HTR-8/SVneo (cell line): ENCODE measurements around the gene HSD11B1.

Experiments
- DNase-seq: peaks from one replicate; pipeline ENCODE4 v3.0.0; 2011; ENCODE audit warnings: low spot score, mixed read lengths; ENCODE audit not compliant: insufficient read length
- FAIRE-seq: peaks from 2 replicates; lab custom pipeline; 2011; peaks lifted over from hg19 to GRCh38; lab: Jason Lieb, UNC

The HSD11B1 gene

DNA sequence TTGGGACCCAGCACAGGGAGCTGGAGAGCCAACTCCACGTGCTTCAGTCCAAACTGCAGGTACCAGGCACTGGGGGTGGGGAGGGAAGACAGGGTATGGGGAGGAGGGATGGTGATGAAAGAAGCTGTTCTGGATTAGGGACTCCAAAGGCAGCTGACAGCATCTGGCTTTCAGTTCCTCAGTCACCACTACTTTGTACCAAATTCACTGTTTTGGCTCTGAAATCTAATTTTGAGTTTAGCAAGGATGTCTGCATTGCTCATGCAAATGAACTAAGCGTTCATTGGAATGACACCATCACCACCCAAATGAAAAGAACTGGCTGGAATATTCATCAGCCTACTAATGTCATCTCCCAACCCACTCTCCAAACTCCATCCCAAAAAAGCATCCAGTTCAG lies 71.0 kb downstream of the HSD11B1 start:
- FAIRE-seq (no peak), DNase-seq (no peak)

DNA sequence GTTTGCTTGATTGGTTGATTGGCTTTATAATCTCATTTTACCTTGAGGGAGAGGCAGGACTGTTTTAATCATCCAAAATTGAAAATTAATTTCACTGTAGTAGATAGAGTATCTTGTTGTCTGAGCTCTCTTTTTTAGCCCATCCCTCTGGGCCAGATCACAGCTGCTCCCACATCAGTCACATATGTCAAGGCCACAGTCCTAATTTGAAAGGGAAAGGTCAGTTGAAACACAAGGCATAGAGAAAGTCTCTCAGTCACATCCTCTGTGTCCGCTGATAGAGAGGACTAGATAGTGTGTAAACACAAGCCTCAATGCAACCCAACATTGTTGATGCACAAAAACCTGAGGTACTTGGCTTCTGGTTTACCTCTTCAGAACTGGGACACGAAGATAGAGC lies 72.9 kb downstream of the HSD11B1 start:
- FAIRE-seq (no peak), DNase-seq (no peak)

DNA sequence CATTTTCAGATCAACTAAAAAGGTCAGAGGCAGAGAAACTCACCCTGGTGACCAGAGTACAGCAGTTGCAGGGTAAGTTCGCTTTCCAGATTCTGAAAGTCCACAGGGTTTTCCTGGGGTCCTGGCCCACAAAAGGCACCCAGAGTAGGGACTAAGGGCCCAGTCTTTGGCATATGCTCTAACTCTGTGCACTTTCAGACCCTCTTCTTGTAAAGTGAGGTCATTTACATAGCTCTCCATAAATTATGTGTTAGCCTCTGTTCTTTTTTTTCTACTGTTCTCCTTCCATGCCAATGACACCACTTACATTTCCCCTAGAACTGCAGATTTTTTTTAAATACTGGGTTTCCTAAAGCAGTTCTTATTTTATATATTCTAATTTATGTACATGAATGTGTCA lies 73.5 kb downstream of the HSD11B1 start:
- FAIRE-seq (no peak), DNase-seq (no peak)

DNA sequence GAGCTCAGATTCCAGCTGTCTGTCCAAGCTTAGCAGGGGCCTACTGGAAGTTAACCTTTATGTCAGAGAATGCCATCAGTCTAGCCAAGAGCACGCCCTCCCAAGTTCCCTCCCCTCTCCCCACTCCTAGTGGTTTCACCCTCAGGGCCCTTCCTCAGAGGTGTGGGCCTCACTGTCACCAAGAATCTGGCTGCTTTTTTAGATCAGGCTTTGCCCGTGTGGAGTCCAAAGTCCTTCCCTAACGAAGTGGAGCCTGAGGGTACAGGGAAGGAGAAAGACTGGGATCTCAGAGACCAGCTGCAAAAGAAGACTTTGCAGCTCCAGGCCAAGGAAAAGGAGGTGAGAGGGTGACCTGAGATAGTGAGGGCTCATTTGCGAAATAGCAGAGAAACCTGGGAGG lies 75.6 kb downstream of the HSD11B1 start:
- DNase-seq (no peak), FAIRE-seq (no peak)

DNA sequence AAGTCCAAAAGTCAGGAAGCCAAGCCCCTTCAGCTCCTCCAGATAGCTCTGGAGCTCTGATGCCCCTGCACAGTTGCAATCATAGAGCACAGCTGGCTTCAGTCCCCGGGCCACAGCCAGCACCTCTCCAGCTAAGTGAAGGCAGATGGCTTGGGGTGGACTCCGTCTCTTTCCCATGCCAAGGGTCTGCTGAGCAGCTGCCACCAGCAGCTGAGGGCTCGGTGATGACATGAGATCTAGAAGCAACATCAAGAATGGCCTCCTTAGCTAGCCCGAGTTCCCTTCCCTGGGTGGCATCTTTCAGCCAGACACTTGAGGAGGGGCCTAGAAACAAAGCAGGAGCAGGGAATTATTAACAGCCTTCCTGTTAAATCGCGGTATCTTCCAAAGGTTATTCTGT lies 78.7 kb downstream of the HSD11B1 start:
- FAIRE-seq, result no peak
- no peak for DNase-seq
